HEK293 (cell line): ENCODE data around the gene PGPEP1.

Source experiments
- BCL6B ChIP-seq: fragments of 450-650 bp; formaldehyde crosslinking; IDR thresholded peaks from 2 replicates; pipeline ENCODE4 v1.5.1; 2017; ENCODE audit warnings: missing biosample characterization, missing genetic modification characterization
- CTCF ChIP-seq: fragments of 450-650 bp; formaldehyde crosslinking; IDR thresholded peaks from 2 replicates; pipeline ENCODE4 v1.5.1; 2016; ENCODE audit warnings: missing biosample characterization, missing genetic modification characterization
- GLI4 ChIP-seq: fragments of 450-650 bp; formaldehyde crosslinking; IDR thresholded peaks from 2 replicates; pipeline ENCODE4 v1.5.1; 2016; ENCODE audit warnings: missing biosample characterization, missing genetic modification characterization
- HOXD13 ChIP-seq: sonication (generic); formaldehyde crosslinking; IDR thresholded peaks from 2 replicates; pipeline ENCODE4 v1.8.0; 2022; ENCODE audit warnings: missing genetic modification reagents, borderline replicate concordance
- MYNN ChIP-seq: fragments of 450-650 bp; formaldehyde crosslinking; IDR thresholded peaks from 2 replicates; pipeline ENCODE4 v1.5.1; 2016; ENCODE audit warnings: missing biosample characterization, missing genetic modification characterization, borderline replicate concordance
- OSR2 ChIP-seq: fragments of 450-650 bp; formaldehyde crosslinking; IDR thresholded peaks from 2 replicates; pipeline ENCODE4 v1.5.1; 2016; ENCODE audit warnings: missing biosample characterization, missing genetic modification characterization
- RBAK ChIP-seq: fragments of 450-650 bp; formaldehyde crosslinking; IDR thresholded peaks from 2 replicates; pipeline ENCODE4 v1.5.1; 2016; ENCODE audit warnings: missing biosample characterization, missing genetic modification characterization
- SCRT2 ChIP-seq: fragments of 450-650 bp; formaldehyde crosslinking; IDR thresholded peaks from 2 replicates; pipeline ENCODE4 v1.5.1; 2016; ENCODE audit warnings: missing biosample characterization, missing genetic modification characterization
- YY2 ChIP-seq: fragments of 450-650 bp; formaldehyde crosslinking; IDR thresholded peaks from 2 replicates; pipeline ENCODE4 v1.5.1; 2016; ENCODE audit warnings: missing biosample characterization, missing genetic modification characterization
- ZBTB1 ChIP-seq: fragments of 450-650 bp; formaldehyde crosslinking; IDR thresholded peaks from 2 replicates; pipeline ENCODE4 v1.5.1; 2016; ENCODE audit warnings: missing biosample characterization, missing genetic modification characterization
- ZBTB7A ChIP-seq: fragments of 450-650 bp; formaldehyde crosslinking; IDR thresholded peaks from 2 replicates; pipeline ENCODE4 v1.5.1; 2016; ENCODE audit warnings: low read depth, missing biosample characterization, missing genetic modification characterization
- ZBTB8A ChIP-seq: fragments of 450-650 bp; formaldehyde crosslinking; IDR thresholded peaks from 2 replicates; pipeline ENCODE4 v1.5.1; 2016; ENCODE audit warnings: missing biosample characterization, missing genetic modification characterization
- ZNF114 ChIP-seq: fragments of 450-650 bp; formaldehyde crosslinking; IDR thresholded peaks from 2 replicates; pipeline ENCODE4 v1.5.0; 2017; ENCODE audit warnings: missing biosample characterization, missing genetic modification characterization
- ZNF132 ChIP-seq: fragments of 450-650 bp; formaldehyde crosslinking; IDR thresholded peaks from 2 replicates; pipeline ENCODE4 v1.5.1; 2017; ENCODE audit warnings: missing biosample characterization, missing genetic modification characterization, borderline replicate concordance
- ZNF148 ChIP-seq: fragments of 450-650 bp; formaldehyde crosslinking; IDR thresholded peaks from 2 replicates; pipeline ENCODE4 v1.5.0; 2017; ENCODE audit warnings: missing biosample characterization, missing genetic modification characterization, borderline replicate concordance
- ZNF16 ChIP-seq: fragments of 450-650 bp; formaldehyde crosslinking; IDR thresholded peaks from 2 replicates; pipeline ENCODE4 v1.5.1; 2016; ENCODE audit warnings: low read depth, missing biosample characterization, missing genetic modification characterization
- ZNF174 ChIP-seq: fragments of 450-650 bp; formaldehyde crosslinking; IDR thresholded peaks from 2 replicates; pipeline ENCODE4 v1.5.0; 2017; ENCODE audit warnings: missing biosample characterization, mild to moderate bottlenecking, missing genetic modification characterization
- ZNF184 ChIP-seq: fragments of 450-650 bp; IDR thresholded peaks from 2 replicates; pipeline ENCODE4 v1.5.1; 2018; ENCODE audit warnings: missing biosample characterization, mild to moderate bottlenecking, missing genetic modification characterization
- ZNF19 ChIP-seq: fragments of 450-650 bp; formaldehyde crosslinking; IDR thresholded peaks from 2 replicates; pipeline ENCODE4; 2016; ENCODE audit warnings: missing biosample characterization, missing genetic modification characterization, low read depth
- ZNF223 ChIP-seq: fragments of 450-650 bp; formaldehyde crosslinking; IDR thresholded peaks from 2 replicates; pipeline ENCODE4 v1.5.1; 2016; ENCODE audit warnings: missing biosample characterization, missing genetic modification characterization
- ZNF248 ChIP-seq: fragments of 450-650 bp; formaldehyde crosslinking; IDR thresholded peaks from 2 replicates; pipeline ENCODE4 v1.5.1; 2017; ENCODE audit warnings: missing biosample characterization, missing genetic modification characterization
- ZNF324 ChIP-seq: fragments of 450-650 bp; formaldehyde crosslinking; IDR thresholded peaks from 2 replicates; pipeline ENCODE4 v1.5.1; 2016; ENCODE audit warnings: missing biosample characterization, missing genetic modification characterization
- ZNF354C ChIP-seq: fragments of 450-650 bp; formaldehyde crosslinking; IDR thresholded peaks from 2 replicates; pipeline ENCODE4 v1.5.1; 2016; ENCODE audit warnings: missing biosample characterization, missing genetic modification characterization, low read depth, borderline replicate concordance
- ZNF416 ChIP-seq: fragments of 450-650 bp; formaldehyde crosslinking; IDR thresholded peaks from 2 replicates; pipeline ENCODE4 v1.5.1; 2016; ENCODE audit warnings: missing biosample characterization, missing genetic modification characterization
- ZNF449 ChIP-seq: fragments of 450-650 bp; formaldehyde crosslinking; IDR thresholded peaks from 2 replicates; pipeline ENCODE4 v1.5.1; 2017; ENCODE audit warnings: missing biosample characterization, mild to moderate bottlenecking, missing genetic modification characterization, moderate library complexity
- ZNF548 ChIP-seq: fragments of 450-650 bp; formaldehyde crosslinking; IDR thresholded peaks from 2 replicates; pipeline ENCODE4 v1.5.1; 2016; ENCODE audit warnings: missing biosample characterization, missing genetic modification characterization
- ZNF600 ChIP-seq: fragments of 450-650 bp; formaldehyde crosslinking; IDR thresholded peaks from 2 replicates; pipeline ENCODE4 v1.5.1; 2016; ENCODE audit warnings: missing biosample characterization, missing genetic modification characterization
- ZNF623 ChIP-seq: fragments of 450-650 bp; formaldehyde crosslinking; IDR thresholded peaks from 2 replicates; pipeline ENCODE4 v1.5.1; 2016; ENCODE audit warnings: missing biosample characterization, missing genetic modification characterization
- ZNF624 ChIP-seq: fragments of 450-650 bp; formaldehyde crosslinking; IDR thresholded peaks from 2 replicates; pipeline ENCODE4 v1.5.1; 2017; ENCODE audit warnings: missing biosample characterization, missing genetic modification characterization
- ZNF654 ChIP-seq: fragments of 450-650 bp; formaldehyde crosslinking; IDR thresholded peaks from 2 replicates; pipeline ENCODE4 v1.5.1; 2016; ENCODE audit warnings: low read depth, missing biosample characterization, missing genetic modification characterization
- ZNF707 ChIP-seq: fragments of 450-650 bp; formaldehyde crosslinking; IDR thresholded peaks from 2 replicates; pipeline ENCODE4 v1.5.1; 2016; ENCODE audit warnings: missing biosample characterization, missing genetic modification characterization
- ZSCAN16 ChIP-seq: fragments of 450-650 bp; formaldehyde crosslinking; IDR thresholded peaks from 2 replicates; pipeline ENCODE4 v1.5.1; 2016; ENCODE audit warnings: missing biosample characterization, missing genetic modification characterization
- TF ChIP-seq, protein P1 (sequence below): fragments of 450-650 bp; formaldehyde crosslinking; IDR thresholded peaks from 2 replicates; pipeline ENCODE4 v1.5.1; 2016; ENCODE audit warnings: missing biosample characterization, missing genetic modification characterization

The PGPEP1 gene

DNA sequence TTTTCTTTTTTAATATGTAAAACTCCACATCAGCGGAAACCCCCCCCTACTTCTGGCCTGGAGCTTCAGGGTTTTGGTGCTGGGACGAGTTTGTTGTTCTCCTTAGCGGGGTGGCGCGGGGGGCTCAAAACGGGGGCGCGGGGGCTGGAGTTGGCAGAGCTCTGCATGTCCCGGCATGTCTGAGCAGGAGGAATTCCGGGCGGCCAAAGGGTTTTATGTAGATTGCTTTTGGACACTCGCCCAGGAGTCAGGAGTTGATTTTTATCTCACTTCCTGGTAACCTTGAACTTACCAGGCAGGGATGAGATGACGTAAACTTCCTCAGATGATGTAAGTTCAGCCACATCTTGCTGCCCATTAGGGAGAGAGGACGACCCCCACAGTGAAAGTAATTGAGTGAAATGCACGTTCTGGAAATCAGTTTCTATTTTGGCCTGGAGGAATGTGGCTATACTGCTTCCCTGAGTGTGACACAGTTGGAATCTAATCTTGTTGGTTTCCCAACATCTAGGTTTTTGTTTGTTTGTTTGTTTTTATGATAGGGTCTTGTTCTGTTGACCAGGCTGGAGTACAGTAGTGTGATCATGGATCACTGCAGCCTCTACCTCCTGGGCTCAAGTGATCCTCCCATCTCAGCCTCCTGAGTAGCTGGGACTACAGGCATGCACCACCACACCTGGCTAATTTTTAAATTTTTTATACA is 24.6 kb downstream of the PGPEP1 start (continued):
- TF ChIP-seq ZNF148 (tag by site-specific recombination) (no peak), GLI4 (tag by site-specific recombination) (no peak), BCL6B (peak; percentile 59; the same call in 1 of the 2 replicates), ZNF174 (tag by site-specific recombination) (no peak), CTCF (no peak), RBAK (tag by site-specific recombination) (no peak), ZNF132 (tag by site-specific recombination) (no peak), HOXD13 (CRISPR knock-in tag) (no peak), ZNF707 (tag by site-specific recombination) (no peak), ZNF16 (no peak; the same call in 1 of the 2 replicates), ZNF354C (tag by site-specific recombination) (no peak), ZNF548 (tag by site-specific recombination) (peak; percentile 98), ZNF623 (tag by site-specific recombination) (peak; percentile 11; the same call in 1 of the 2 replicates), OSR2 (tag by site-specific recombination) (peak; percentile 81), ZBTB1 (tag by site-specific recombination) (0 out of 2 replicates have a peak, but pooled peaks have one; percentile 70), ZBTB7A (no peak), ZNF624 (no peak), ZNF19 (tag by site-specific recombination) (no peak), ZNF114 (tag by site-specific recombination) (no peak), MYNN (tag by site-specific recombination) (no peak), ZNF449 (tag by site-specific recombination) (no peak), ZNF654 (no peak), ZNF223 (tag by site-specific recombination) (no peak), SCRT2 (tag by site-specific recombination) (peak; percentile 72), ZNF248 (tag by site-specific recombination) (no peak), ZNF600 (tag by site-specific recombination) (peak; percentile 70), ZNF184 (tag by site-specific recombination) (peak; percentile 62; the same call in 1 of the 2 replicates), ZSCAN16 (tag by site-specific recombination) (no peak), ZNF324 (tag by site-specific recombination) (peak; percentile 84), ZBTB8A (tag by site-specific recombination) (peak; percentile 90), YY2 (tag by site-specific recombination) (no peak; the same call in 1 of the 2 replicates), ZNF416 (no peak)
- TF ChIP-seq, protein P1, sequence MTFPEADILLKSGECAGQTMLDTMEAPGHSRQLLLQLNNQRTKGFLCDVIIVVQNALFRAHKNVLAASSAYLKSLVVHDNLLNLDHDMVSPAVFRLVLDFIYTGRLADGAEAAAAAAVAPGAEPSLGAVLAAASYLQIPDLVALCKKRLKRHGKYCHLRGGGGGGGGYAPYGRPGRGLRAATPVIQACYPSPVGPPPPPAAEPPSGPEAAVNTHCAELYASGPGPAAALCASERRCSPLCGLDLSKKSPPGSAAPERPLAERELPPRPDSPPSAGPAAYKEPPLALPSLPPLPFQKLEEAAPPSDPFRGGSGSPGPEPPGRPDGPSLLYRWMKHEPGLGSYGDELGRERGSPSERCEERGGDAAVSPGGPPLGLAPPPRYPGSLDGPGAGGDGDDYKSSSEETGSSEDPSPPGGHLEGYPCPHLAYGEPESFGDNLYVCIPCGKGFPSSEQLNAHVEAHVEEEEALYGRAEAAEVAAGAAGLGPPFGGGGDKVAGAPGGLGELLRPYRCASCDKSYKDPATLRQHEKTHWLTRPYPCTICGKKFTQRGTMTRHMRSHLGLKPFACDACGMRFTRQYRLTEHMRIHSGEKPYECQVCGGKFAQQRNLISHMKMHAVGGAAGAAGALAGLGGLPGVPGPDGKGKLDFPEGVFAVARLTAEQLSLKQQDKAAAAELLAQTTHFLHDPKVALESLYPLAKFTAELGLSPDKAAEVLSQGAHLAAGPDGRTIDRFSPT (tag by site-specific recombination) = peak; percentile 98
